GM12892 (cell line): ENCODE data around the gene CTU1.

Experiments used
- POLR2A ChIP-seq: IDR thresholded peaks from 2 replicates; pipeline ENCODE4 v1.6.1; 2011; ENCODE audit warnings: low read depth, low read length, control low read depth
- POLR2AphosphoS5 ChIP-seq: IDR thresholded peaks from 2 replicates; pipeline ENCODE4 v1.6.1; 2011; ENCODE audit warnings: low read depth, low read length, control low read depth

GRCh38 chr19:51099047-51099382, 9.2 kb downstream of the CTU1 start:
- TF ChIP-seq POLR2A (no peak), POLR2AphosphoS5 (no peak)
